ENCODE measurements around the gene CCDC88C. TPM values are rescaled to one million over a fixed set of nuclear protein-coding genes. Genes with fewer than 3 reads are reported as not detected.

CCDC88C gene
- total and polyA plus RNA-seq, 12 donors, result 2.2 to 8.4 (median 4.9) TPM

- no peaks in the 10 kb centered on the region for H3K27me3 ChIP-seq
- intact Hi-C loops (cut with DNase I), result no loop called here
- peaks cover 0 to 18% (median 6%) of the 10 kb centered on the region in 11 donors for H3K9me3 ChIP-seq
- peak overlapping the region in 2 of 10 donors; percentile 18 to 87 for H3K27ac ChIP-seq
- 93 to 95% methylated on average over 2 of the region's 2 CpGs for WGBS, 2 donors
- ATAC-seq, result peak in 1 of 8 donors; percentile 15
- peaks cover 0 to 62% (median 0%) of the 10 kb centered on the region in 9 donors for H3K4me1 ChIP-seq
- H3K36me3 ChIP-seq, result peaks cover 0 to 46% (median 0%) of the 10 kb centered on the region in 9 donors
- DNase-seq, result no peak
- TF ChIP-seq, protein P1, sequence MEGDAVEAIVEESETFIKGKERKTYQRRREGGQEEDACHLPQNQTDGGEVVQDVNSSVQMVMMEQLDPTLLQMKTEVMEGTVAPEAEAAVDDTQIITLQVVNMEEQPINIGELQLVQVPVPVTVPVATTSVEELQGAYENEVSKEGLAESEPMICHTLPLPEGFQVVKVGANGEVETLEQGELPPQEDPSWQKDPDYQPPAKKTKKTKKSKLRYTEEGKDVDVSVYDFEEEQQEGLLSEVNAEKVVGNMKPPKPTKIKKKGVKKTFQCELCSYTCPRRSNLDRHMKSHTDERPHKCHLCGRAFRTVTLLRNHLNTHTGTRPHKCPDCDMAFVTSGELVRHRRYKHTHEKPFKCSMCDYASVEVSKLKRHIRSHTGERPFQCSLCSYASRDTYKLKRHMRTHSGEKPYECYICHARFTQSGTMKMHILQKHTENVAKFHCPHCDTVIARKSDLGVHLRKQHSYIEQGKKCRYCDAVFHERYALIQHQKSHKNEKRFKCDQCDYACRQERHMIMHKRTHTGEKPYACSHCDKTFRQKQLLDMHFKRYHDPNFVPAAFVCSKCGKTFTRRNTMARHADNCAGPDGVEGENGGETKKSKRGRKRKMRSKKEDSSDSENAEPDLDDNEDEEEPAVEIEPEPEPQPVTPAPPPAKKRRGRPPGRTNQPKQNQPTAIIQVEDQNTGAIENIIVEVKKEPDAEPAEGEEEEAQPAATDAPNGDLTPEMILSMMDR (IDR thresholded peaks at IDR 0.05), result no peak
- H3K4me3 ChIP-seq, result no peak overlapping the region
These were observed 185.6 kb downstream of the CCDC88C start for GRCh38 chr14:91232052-91232451.

DNA sequence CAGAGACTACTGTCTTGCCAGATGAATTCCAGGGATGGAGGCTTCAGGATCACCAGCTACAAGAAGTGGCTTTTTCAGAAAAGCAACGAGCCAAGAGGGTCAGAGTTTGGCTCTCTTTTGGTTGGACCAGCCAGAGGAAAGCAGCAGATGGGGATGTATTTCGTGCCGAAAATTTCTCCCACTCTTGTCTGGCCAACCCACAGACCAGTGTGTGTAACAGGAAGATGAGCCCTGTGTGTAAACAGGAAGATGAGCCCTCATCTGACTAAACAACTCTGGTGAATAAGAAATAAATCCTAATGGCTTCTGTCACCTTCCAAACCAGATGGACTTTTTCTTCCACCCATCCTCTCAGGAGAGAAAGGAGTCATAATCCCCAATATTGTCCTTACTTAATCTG lies 186.2 kb downstream of the CCDC88C start:
- peak overlapping the region in 1 of 10 donors; percentile 87 for H3K27ac ChIP-seq
- DNase-seq, result no peak
- H3K9me3 ChIP-seq, result peaks cover 0 to 18% (median 6%) of the 10 kb centered on the region in 11 donors
- ATAC-seq, result no peak
- H3K4me1 ChIP-seq, result peaks cover 0 to 66% (median 0%) of the 10 kb centered on the region in 9 donors
- no peak overlapping the region for H3K4me3 ChIP-seq
- peaks cover 0 to 52% (median 0%) of the 10 kb centered on the region in 9 donors for H3K36me3 ChIP-seq
- H3K27me3 ChIP-seq, result no peaks in the 10 kb centered on the region
- intact Hi-C loops (cut with DNase I), result no loop called here
- 89 to 96% methylated on average over 3 of the region's 3 CpGs for WGBS, 2 donors
- TF ChIP-seq, protein P1 (IDR thresholded peaks at IDR 0.05), result no peak

- ATAC-seq, result no peak
- 95 to 99% methylated on average over 4 of the region's 4 CpGs for WGBS, 2 donors
- Histone ChIP-seq H3K9me3 (peaks cover 0 to 18% (median 6%) of the 10 kb centered on the region in 11 donors), H3K36me3 (peaks cover 0 to 58% (median 0%) of the 10 kb centered on the region in 9 donors), H3K27ac (peak overlapping the region in 1 of 10 donors; percentile 87), H3K27me3 (no peaks in the 10 kb centered on the region), H3K4me1 (peaks cover 0 to 69% (median 0%) of the 10 kb centered on the region in 9 donors), H3K4me3 (no peak overlapping the region)
- intact Hi-C loops (cut with DNase I), result no loop called here
- no peak for DNase-seq
- TF ChIP-seq, protein P1 (IDR thresholded peaks at IDR 0.05), result no peak
These were observed 187.1 kb downstream of the CCDC88C start for GRCh38 chr14:91230397-91231035.

GRCh38 chr14:91229743-91230200 lies 187.8 kb downstream of the CCDC88C start:
- ATAC-seq (peak in 1 of 8 donors; percentile 15), DNase-seq (no peak)
- 80 to 86% methylated on average over 6 of the region's 6 CpGs for WGBS, 2 donors
- Histone ChIP-seq H3K9me3 (peaks cover 0 to 18% (median 6%) of the 10 kb centered on the region in 11 donors), H3K4me3 (no peak overlapping the region), H3K36me3 (peaks cover 0 to 65% (median 4%) of the 10 kb centered on the region in 9 donors), H3K4me1 (peaks cover 0 to 69% (median 0%) of the 10 kb centered on the region in 9 donors), H3K27me3 (no peaks in the 10 kb centered on the region), H3K27ac (peak overlapping the region in 1 of 10 donors; percentile 87)
- intact Hi-C loops (cut with DNase I), result no loop called here
- TF ChIP-seq, protein P1 (IDR thresholded peaks at IDR 0.05), result no peak

Measured in heart right ventricle (tissue), 16 donors.